ENCODE measurements around the gene PDE9A. TPM values are rescaled to one million over a fixed set of nuclear protein-coding genes. Genes with fewer than 3 reads are reported as not detected.
A peak's percentile ranks its signal among the peaks of the same experiment; 100 is the strongest.

The PDE9A gene
- total RNA-seq, 1 donor from 2014 or later, result 58.7 TPM

DNA sequence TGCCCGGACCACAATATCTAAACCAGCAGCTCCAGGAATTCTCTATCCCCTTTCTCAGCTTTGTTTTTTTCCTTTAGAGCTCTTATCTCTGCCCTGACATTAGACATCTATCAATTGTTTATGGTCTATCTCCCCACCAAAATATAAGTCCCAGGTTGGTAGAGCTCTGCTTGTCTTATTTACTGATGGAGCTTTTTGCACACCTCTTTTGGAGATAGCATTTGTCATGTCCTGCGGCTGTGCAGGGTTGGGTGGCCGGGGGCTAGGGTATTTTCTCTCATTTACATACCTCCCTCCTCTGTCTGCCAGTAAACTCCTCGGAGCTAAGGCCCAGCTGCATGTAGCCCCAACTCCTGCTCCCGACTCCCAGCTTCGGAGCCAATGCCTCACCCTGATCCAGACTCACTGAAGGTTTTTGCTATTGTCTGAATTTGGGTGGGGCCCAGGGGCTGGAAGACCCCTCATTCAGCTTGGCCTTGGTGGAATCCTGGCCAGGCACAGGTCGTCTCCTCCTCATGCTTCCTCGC, 11.1 kb upstream of the PDE9A start:
- TF ChIP-seq CTCF (IDR thresholded peaks at IDR 0.05; ENCODE audit: partially characterized antibody, unreplicated experiment), result no peak
- H3K36me3 Mint-ChIP-seq (ENCODE audit: unreplicated experiment), result no peaks in the 10 kb centered on the region
- no peak overlapping the region for H3K27ac Mint-ChIP-seq (ENCODE audit: unreplicated experiment)
- peak overlapping the region; percentile 68 for H3K4me3 Mint-ChIP-seq (ENCODE audit: unreplicated experiment)
- H3K27me3 Mint-ChIP-seq (ENCODE audit: unreplicated experiment), result peaks cover 3% of the 10 kb centered on the region
- H3K4me1 Mint-ChIP-seq (ENCODE audit: low read depth, unreplicated experiment), result peaks cover 19% of the 10 kb centered on the region
- peaks cover 3% of the 10 kb centered on the region for H3K9me3 Mint-ChIP-seq (ENCODE audit: unreplicated experiment)
- no peak for DNase-seq

GRCh38 chr21:42644223-42645208, 8.9 kb upstream of the PDE9A start:
- Mint-ChIP-seq H3K27me3 (ENCODE audit: unreplicated experiment) (peaks cover 11% of the 10 kb centered on the region), H3K27ac (ENCODE audit: unreplicated experiment) (peak overlapping the region; percentile 48), H3K4me1 (ENCODE audit: low read depth, unreplicated experiment) (peaks cover 19% of the 10 kb centered on the region), H3K4me3 (ENCODE audit: unreplicated experiment) (no peak overlapping the region), H3K36me3 (ENCODE audit: unreplicated experiment) (no peaks in the 10 kb centered on the region), H3K9me3 (ENCODE audit: unreplicated experiment) (peaks cover 7% of the 10 kb centered on the region)
- DNase-seq, result no peak
- no peak for TF ChIP-seq CTCF (IDR thresholded peaks at IDR 0.05; ENCODE audit: partially characterized antibody, unreplicated experiment)

DNA sequence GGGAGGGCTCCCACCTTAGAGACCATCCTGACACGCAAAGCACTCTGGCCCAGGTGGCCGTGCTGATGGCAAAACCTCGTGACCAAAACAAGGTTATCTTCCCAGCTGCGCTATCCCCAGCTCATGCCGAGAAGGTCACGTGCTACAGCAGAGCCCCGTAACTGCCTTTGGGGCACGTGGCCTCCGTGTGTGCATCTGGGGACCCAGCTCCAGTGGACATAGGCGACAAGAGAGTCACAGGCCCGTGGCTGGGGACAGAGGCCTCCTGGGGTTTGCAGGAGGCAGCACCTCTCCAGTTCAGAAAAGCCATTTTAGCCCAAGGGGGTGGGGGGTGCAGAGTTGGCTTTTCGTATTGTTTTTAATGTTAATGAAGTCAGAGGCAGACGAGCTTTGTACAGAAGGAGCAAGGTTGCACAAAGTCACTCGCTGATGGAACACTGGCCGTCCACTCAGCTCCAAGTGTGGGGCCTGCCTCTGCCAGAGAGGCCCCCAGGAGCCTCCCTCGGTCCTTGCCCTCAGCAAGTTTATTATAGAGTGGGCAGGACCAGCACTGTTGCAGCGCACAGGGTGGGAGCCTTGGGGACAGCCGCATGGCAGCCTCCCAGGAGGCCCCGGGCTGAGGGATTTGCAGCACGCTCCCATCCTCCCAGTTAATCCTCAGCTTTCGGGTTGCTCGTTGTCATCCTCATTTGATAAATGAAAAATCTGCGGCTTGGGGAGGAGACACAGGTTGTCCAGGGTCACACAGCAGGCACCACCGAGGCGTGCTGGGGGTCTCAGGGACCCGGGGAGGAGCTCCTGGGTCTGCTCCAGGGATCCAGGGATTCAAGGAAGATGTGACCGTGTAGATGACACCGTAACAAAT, 8.0 kb upstream of the PDE9A start:
- Mint-ChIP-seq H3K4me1 (ENCODE audit: low read depth, unreplicated experiment) (peaks cover 19% of the 10 kb centered on the region), H3K36me3 (ENCODE audit: unreplicated experiment) (no peaks in the 10 kb centered on the region), H3K4me3 (ENCODE audit: unreplicated experiment) (no peak overlapping the region), H3K27ac (ENCODE audit: unreplicated experiment) (peak overlapping the region; percentile 48), H3K27me3 (ENCODE audit: unreplicated experiment) (peaks cover 11% of the 10 kb centered on the region), H3K9me3 (ENCODE audit: unreplicated experiment) (peaks cover 7% of the 10 kb centered on the region)
- TF ChIP-seq CTCF (IDR thresholded peaks at IDR 0.05; ENCODE audit: partially characterized antibody, unreplicated experiment), result no peak
- DNase-seq, result no peak

GRCh38 chr21:42646076-42646825, 7.2 kb upstream of the PDE9A start:
- Mint-ChIP-seq H3K4me3 (ENCODE audit: unreplicated experiment) (no peak overlapping the region), H3K27ac (ENCODE audit: unreplicated experiment) (no peak overlapping the region), H3K27me3 (ENCODE audit: unreplicated experiment) (peaks cover 11% of the 10 kb centered on the region), H3K36me3 (ENCODE audit: unreplicated experiment) (no peaks in the 10 kb centered on the region), H3K4me1 (ENCODE audit: low read depth, unreplicated experiment) (peaks cover 18% of the 10 kb centered on the region), H3K9me3 (ENCODE audit: unreplicated experiment) (peaks cover 9% of the 10 kb centered on the region)
- TF ChIP-seq CTCF (IDR thresholded peaks at IDR 0.05; ENCODE audit: partially characterized antibody, unreplicated experiment), result no peak
- no peak for DNase-seq

Data from glutamatergic neuron (in vitro differentiated cells).